Mucosa of stomach (tissue), 1 donor: ENCODE data around the gene HEPHL1.

Experiments used
- H3K27me3 ChIP-seq: one replicate; pipeline ENCODE4 v1.7.0; 2013; ENCODE audit warnings: mild to moderate bottlenecking, low read length; ENCODE audit not compliant: control insufficient read depth, insufficient read depth
- H3K36me3 ChIP-seq: one replicate; pipeline ENCODE4 v1.7.0; 2013; ENCODE audit warnings: low read length; ENCODE audit not compliant: control insufficient read depth, insufficient read depth
- H3K4me1 ChIP-seq: one replicate; pipeline ENCODE4 v1.7.0; 2013; ENCODE audit warnings: mild to moderate bottlenecking, low read length; ENCODE audit not compliant: control insufficient read depth, insufficient read depth
- H3K4me3 ChIP-seq: one replicate; pipeline ENCODE4 v1.7.0; 2013; ENCODE audit warnings: low read length
- H3K9ac ChIP-seq: one replicate; pipeline ENCODE4 v1.7.0; 2013; ENCODE audit warnings: mild to moderate bottlenecking, low read length, moderate library complexity
- H3K9me3 ChIP-seq: one replicate; pipeline ENCODE4 v1.7.0; 2013; ENCODE audit warnings: mild to moderate bottlenecking, low read length, moderate library complexity; ENCODE audit not compliant: control insufficient read depth
- donor health status: Pancreatic carcinoma.

The HEPHL1 gene

GRCh38 chr11:94060401-94060800 lies 39.2 kb downstream of the HEPHL1 start:
- H3K36me3 ChIP-seq, result no peaks in the 10 kb centered on the region
- no peak overlapping the region for H3K4me3 ChIP-seq
- no peaks in the 10 kb centered on the region for H3K27me3 ChIP-seq
- H3K9ac ChIP-seq, result no peak overlapping the region
- H3K4me1 ChIP-seq, result no peaks in the 10 kb centered on the region
- no peaks in the 10 kb centered on the region for H3K9me3 ChIP-seq

DNA sequence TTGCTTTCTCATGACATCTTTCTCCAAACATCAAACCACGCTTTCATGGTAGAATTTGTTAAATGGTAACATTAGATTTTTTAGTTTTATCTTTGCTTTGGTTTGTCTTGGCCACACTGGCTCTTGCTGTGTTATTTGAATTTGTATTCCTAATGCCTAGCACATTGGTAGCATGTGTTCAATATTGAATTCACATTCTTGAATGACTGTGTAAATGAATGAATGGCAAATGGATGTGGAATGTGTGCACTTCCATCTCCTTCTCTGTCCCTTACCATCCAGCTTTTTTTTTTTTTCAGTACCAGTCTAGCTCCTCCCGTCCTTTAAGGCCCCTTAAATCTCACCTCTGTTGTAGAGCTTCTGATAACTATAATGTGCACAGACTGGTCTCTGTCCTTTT lies 41.2 kb downstream of the HEPHL1 start:
- no peaks in the 10 kb centered on the region for H3K4me1 ChIP-seq
- H3K4me3 ChIP-seq, result no peak overlapping the region
- no peaks in the 10 kb centered on the region for H3K9me3 ChIP-seq
- H3K36me3 ChIP-seq, result no peaks in the 10 kb centered on the region
- no peaks in the 10 kb centered on the region for H3K27me3 ChIP-seq
- no peak overlapping the region for H3K9ac ChIP-seq

DNA sequence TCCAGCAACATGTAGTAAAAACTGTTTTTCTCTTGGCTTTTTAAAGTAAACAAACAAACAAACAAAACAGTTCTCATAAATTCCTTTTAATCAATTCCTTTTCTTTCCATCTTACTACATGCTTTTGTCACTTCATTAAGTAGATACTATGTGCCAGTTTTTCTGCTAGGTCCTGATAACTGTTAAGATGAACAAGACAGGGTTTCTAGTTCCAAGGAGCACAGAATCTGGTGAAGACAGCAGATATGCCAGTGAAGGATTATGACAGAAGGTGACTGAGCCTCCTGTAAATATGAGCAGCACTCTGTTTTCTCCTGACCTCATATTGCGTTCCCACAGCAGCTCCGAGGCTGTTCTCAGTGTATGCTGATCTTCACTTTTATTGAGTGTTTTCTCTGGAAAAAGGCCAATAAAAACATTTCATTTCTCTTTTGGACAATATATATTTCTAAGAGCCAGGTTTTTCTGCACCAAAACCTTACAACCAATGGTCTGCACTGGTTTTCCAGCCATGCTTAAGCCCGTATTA lies 45.8 kb downstream of the HEPHL1 start:
- Histone ChIP-seq H3K9ac (no peak overlapping the region), H3K36me3 (no peaks in the 10 kb centered on the region), H3K4me3 (no peak overlapping the region), H3K4me1 (no peaks in the 10 kb centered on the region), H3K27me3 (no peaks in the 10 kb centered on the region), H3K9me3 (no peaks in the 10 kb centered on the region)

- Histone ChIP-seq H3K36me3 (no peaks in the 10 kb centered on the region), H3K4me3 (no peak overlapping the region), H3K27me3 (no peaks in the 10 kb centered on the region), H3K4me1 (no peaks in the 10 kb centered on the region), H3K9me3 (no peaks in the 10 kb centered on the region), H3K9ac (no peak overlapping the region)
Measured at GRCh38 chr11:94068764-94069163, 47.6 kb downstream of the HEPHL1 start.

DNA sequence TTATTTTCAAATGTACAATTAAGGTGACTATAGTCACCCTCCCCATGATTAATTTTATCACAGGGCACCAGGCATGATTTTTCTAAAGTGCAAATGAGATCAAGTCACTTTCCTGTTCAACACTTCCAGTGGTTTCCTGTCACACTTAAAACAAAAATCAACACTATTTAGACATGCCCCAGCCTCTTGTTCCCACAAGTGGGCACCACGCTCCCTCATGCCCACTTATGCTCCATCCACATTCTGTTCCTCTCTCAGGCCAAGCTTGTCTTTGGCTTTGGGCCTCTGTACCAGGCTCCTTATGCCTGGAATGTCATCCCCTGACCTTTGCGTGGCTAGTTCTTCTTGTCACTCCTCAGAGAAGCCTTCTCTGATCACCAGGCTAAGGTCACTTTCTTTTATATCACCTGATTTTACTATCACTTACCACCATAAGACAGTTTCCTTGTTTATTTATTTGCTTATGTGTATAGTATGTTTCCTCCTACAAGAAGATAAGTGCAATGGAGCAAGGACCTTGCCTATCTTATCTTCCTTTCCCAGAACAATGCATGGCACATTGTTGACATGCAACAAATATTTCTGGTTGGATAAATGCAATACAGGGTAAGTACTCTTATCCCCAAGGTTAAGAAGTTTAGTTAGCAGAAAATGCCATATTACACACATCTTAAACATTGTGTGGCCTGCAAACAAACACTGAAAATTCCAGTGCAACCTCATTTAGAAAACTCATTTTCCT lies 56.6 kb downstream of the HEPHL1 start:
- H3K4me1 ChIP-seq, result no peaks in the 10 kb centered on the region
- no peak overlapping the region for H3K9ac ChIP-seq
- no peaks in the 10 kb centered on the region for H3K9me3 ChIP-seq
- H3K27me3 ChIP-seq, result no peaks in the 10 kb centered on the region
- H3K36me3 ChIP-seq, result no peaks in the 10 kb centered on the region
- H3K4me3 ChIP-seq, result no peak overlapping the region

GRCh38 chr11:94084164-94084563 lies 63.0 kb downstream of the HEPHL1 start:
- H3K4me3 ChIP-seq, result no peak overlapping the region
- no peaks in the 10 kb centered on the region for H3K4me1 ChIP-seq
- H3K36me3 ChIP-seq, result no peaks in the 10 kb centered on the region
- H3K9ac ChIP-seq, result no peak overlapping the region
- H3K9me3 ChIP-seq, result no peaks in the 10 kb centered on the region
- no peaks in the 10 kb centered on the region for H3K27me3 ChIP-seq

DNA sequence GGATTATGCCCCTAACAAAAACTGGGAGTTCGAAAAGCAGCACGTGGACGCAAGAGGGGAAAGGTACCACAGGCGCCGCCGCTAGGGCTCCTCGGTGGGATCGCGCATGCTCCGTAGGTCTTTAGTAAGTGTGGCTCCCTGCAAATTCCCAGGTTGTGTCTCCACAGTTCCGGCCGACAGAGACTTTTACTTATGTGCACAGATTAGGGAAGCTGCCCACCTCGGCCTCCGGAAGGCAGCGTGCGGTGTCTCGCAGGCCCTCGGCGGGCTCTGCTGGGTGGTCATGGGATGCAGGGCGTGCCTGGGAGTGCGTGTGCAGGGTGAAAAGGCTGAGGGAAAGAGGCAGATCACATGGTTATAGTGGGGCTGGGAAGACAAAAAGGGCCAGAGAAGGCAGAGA lies 67.8 kb downstream of the HEPHL1 start:
- no peaks in the 10 kb centered on the region for H3K36me3 ChIP-seq
- H3K9me3 ChIP-seq, result no peaks in the 10 kb centered on the region
- no peak overlapping the region for H3K9ac ChIP-seq
- H3K4me3 ChIP-seq, result no peak overlapping the region
- H3K27me3 ChIP-seq, result no peaks in the 10 kb centered on the region
- H3K4me1 ChIP-seq, result no peaks in the 10 kb centered on the region

DNA sequence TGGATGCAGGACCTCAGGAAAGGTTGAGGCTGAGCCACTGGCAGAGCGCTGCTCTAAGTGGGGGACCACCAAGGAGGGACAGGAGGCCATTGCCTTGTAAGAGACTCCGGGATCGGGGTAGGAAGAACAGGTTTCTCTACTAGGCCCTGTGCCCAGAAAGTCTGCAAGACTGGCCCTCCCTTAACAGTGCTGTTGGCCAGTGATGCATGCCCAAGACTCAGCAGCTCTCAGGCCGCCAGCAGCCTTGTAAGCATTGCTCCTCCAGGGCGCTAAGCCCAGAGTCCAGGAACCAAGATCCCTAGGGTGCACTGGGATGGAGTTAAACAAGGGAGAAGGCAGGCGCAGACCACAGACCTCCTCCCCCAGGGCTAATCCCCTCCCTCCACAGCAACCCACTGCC lies 68.2 kb downstream of the HEPHL1 start:
- no peaks in the 10 kb centered on the region for H3K36me3 ChIP-seq
- H3K4me3 ChIP-seq, result no peak overlapping the region
- H3K27me3 ChIP-seq, result no peaks in the 10 kb centered on the region
- H3K4me1 ChIP-seq, result no peaks in the 10 kb centered on the region
- no peak overlapping the region for H3K9ac ChIP-seq
- no peaks in the 10 kb centered on the region for H3K9me3 ChIP-seq

- no peak overlapping the region for H3K9ac ChIP-seq
- H3K4me1 ChIP-seq, result no peaks in the 10 kb centered on the region
- H3K36me3 ChIP-seq, result no peaks in the 10 kb centered on the region
- H3K27me3 ChIP-seq, result no peaks in the 10 kb centered on the region
- H3K9me3 ChIP-seq, result no peaks in the 10 kb centered on the region
- H3K4me3 ChIP-seq, result no peak overlapping the region
Measured at GRCh38 chr11:94090401-94090800, 69.2 kb downstream of the HEPHL1 start.

DNA sequence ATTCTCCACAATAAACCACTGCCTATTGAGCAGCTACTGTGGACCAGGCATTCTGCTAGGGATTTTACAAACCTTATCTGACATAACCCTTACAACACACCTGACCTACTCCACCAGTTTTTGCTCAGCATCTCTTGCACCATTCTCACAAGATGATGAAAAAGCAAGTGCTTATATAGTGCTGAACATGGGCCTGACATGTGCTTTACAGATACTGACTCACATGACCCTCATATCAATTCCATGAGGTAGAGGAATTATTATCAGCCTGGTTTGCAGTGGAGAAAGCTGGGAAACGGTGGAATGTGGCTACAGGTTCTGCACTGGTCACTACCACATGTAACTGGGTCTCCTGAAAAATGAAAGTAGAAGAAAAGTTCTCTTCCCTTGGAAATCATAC lies 69.9 kb downstream of the HEPHL1 start:
- no peaks in the 10 kb centered on the region for H3K27me3 ChIP-seq
- H3K36me3 ChIP-seq, result no peaks in the 10 kb centered on the region
- H3K9ac ChIP-seq, result no peak overlapping the region
- H3K9me3 ChIP-seq, result no peaks in the 10 kb centered on the region
- no peak overlapping the region for H3K4me3 ChIP-seq
- H3K4me1 ChIP-seq, result no peaks in the 10 kb centered on the region

- no peaks in the 10 kb centered on the region for H3K9me3 ChIP-seq
- H3K4me1 ChIP-seq, result no peaks in the 10 kb centered on the region
- no peaks in the 10 kb centered on the region for H3K36me3 ChIP-seq
- H3K4me3 ChIP-seq, result no peak overlapping the region
- no peaks in the 10 kb centered on the region for H3K27me3 ChIP-seq
- H3K9ac ChIP-seq, result no peak overlapping the region
Measured at GRCh38 chr11:94100253-94100652, 79.1 kb downstream of the HEPHL1 start.

DNA sequence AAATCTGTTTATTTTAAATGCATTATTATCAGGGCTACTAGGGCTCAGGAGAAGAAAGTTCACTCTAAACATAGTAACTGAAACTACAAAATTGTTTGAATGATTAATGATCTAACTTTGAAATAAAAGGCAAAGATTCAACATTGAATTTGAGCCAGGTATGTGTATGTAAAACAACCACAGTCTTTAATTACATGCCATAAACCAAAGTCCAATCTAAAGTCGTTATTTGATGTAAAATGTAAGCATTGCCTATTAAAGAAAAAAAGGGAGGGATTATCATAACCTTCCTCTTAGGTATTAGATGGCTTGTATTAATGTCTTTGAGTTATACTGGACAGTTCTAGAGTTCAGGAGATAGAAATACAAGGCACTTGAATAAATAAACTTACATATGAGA lies 82.3 kb downstream of the HEPHL1 start:
- no peaks in the 10 kb centered on the region for H3K4me1 ChIP-seq
- H3K4me3 ChIP-seq, result no peak overlapping the region
- H3K9me3 ChIP-seq, result no peaks in the 10 kb centered on the region
- no peak overlapping the region for H3K9ac ChIP-seq
- no peaks in the 10 kb centered on the region for H3K36me3 ChIP-seq
- no peaks in the 10 kb centered on the region for H3K27me3 ChIP-seq

- Histone ChIP-seq H3K9ac (no peak overlapping the region), H3K4me1 (no peaks in the 10 kb centered on the region), H3K27me3 (no peaks in the 10 kb centered on the region), H3K4me3 (no peak overlapping the region), H3K9me3 (no peaks in the 10 kb centered on the region), H3K36me3 (no peaks in the 10 kb centered on the region)
Measured at GRCh38 chr11:94104734-94105133, 83.6 kb downstream of the HEPHL1 start.
